ENCODE measurements around the gene PRKAG2. TPM values are rescaled to one million over a fixed set of nuclear protein-coding genes. Genes with fewer than 3 reads are reported as not detected.
A peak's percentile ranks its signal among the peaks of the same experiment; 100 is the strongest.

The PRKAG2 gene
- total and polyA plus RNA-seq, 4 donors = 3.6 to 25.1 (median 16.8) TPM

DNA sequence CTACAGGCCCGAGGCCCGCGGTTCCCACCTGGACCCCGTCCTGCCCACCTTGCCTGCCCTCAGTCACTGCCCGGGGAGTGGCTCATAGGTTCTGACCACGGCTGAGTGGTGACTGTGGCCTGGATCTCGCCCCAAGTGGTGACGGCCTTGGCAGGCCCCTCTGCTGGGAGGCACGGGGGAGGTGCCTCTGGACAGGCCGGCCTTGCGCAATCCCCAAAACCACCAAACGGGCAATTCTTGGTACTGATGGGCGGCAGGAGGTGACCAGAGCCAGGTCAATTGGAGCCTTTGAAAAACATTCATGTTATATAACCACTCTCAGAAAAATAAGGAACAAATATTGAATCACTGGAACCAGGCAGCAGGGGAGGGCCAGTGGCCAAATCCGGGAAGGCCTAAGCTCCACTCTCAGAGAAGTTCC, 83.4 kb downstream of the PRKAG2 start (continued):
- TF ChIP-seq, protein P1, sequence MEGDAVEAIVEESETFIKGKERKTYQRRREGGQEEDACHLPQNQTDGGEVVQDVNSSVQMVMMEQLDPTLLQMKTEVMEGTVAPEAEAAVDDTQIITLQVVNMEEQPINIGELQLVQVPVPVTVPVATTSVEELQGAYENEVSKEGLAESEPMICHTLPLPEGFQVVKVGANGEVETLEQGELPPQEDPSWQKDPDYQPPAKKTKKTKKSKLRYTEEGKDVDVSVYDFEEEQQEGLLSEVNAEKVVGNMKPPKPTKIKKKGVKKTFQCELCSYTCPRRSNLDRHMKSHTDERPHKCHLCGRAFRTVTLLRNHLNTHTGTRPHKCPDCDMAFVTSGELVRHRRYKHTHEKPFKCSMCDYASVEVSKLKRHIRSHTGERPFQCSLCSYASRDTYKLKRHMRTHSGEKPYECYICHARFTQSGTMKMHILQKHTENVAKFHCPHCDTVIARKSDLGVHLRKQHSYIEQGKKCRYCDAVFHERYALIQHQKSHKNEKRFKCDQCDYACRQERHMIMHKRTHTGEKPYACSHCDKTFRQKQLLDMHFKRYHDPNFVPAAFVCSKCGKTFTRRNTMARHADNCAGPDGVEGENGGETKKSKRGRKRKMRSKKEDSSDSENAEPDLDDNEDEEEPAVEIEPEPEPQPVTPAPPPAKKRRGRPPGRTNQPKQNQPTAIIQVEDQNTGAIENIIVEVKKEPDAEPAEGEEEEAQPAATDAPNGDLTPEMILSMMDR (IDR thresholded peaks at IDR 0.05; ENCODE audit: low read depth, low read length, missing input control) = no peak
- TF ChIP-seq TAF1 (conservative IDR thresholded peaks at IDR 0.05) (no peak), YY1 (IDR thresholded peaks at IDR 0.05) (peak; percentile 77), NR2F2 (IDR thresholded peaks at IDR 0.05) (no peak), EGR1 (IDR thresholded peaks at IDR 0.05; ENCODE audit: low read depth in 2 of 2) (peak in 1 of 2 donors; percentile 68)
- TF ChIP-seq, protein P2, sequence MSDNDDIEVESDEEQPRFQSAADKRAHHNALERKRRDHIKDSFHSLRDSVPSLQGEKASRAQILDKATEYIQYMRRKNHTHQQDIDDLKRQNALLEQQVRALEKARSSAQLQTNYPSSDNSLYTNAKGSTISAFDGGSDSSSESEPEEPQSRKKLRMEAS (IDR thresholded peaks at IDR 0.05) = peak; percentile 92

DNA sequence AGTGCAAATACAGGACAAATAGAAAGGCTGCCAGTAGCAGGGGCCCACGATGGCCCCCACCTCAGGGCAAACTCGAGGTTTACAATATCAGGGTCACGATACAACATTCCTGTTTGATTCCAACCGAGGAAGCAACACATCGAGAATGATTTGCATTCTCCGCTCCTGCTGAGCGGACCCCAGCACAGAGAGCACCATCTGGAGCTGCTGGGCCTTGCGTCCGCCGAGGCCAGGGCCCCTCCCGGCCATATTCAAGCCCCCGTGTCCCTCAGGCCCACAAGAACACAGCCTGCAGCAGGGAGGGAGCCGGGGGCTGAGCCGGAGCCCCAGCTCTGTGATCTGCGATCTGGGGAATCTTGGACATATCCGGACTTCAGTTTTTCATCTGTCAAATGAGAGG, 84.3 kb downstream of the PRKAG2 start:
- H3K27me3 ChIP-seq (ENCODE audit: control insufficient read depth in 4 of 4, insufficient read depth in 4 of 4, low read length in 3 of 4) = no peaks in the 10 kb centered on the region
- H3K9ac ChIP-seq (ENCODE audit: low read depth in 1 of 2, low read length in 2 of 2) = peak overlapping the region in 1 of 2 donors; percentile 55
- no peaks in the 10 kb centered on the region for H3K9me3 ChIP-seq (ENCODE audit: control insufficient read depth in 4 of 4, low read length in 3 of 4)
- TF ChIP-seq, protein P1 (IDR thresholded peaks at IDR 0.05; ENCODE audit: low read depth, low read length, missing input control) = no peak
- no peak for TF ChIP-seq SP1 (IDR thresholded peaks at IDR 0.05)
- TF ChIP-seq TAF1 (conservative IDR thresholded peaks at IDR 0.05) = no peak
- TF ChIP-seq JUND (IDR thresholded peaks at IDR 0.05) = no peak
- TF ChIP-seq, protein P3, sequence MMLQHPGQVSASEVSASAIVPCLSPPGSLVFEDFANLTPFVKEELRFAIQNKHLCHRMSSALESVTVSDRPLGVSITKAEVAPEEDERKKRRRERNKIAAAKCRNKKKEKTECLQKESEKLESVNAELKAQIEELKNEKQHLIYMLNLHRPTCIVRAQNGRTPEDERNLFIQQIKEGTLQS (IDR thresholded peaks at IDR 0.05) = no peak
- TF ChIP-seq HNF4A (conservative IDR thresholded peaks at IDR 0.05) = no peak
- TF ChIP-seq FOXA1 (IDR thresholded peaks at IDR 0.05) = no peak
- TF ChIP-seq HNF4G (IDR thresholded peaks at IDR 0.05) = no peak
- TF ChIP-seq, protein P2 (IDR thresholded peaks at IDR 0.05) = no peak
- TF ChIP-seq GABPA (IDR thresholded peaks at IDR 0.05 in 1 of 2, conservative IDR thresholded peaks at IDR 0.05 in 1 of 2) = no peak
- no peak for TF ChIP-seq NR2F2 (IDR thresholded peaks at IDR 0.05)
- TF ChIP-seq YY1 (IDR thresholded peaks at IDR 0.05) = no peak
- no peak for TF ChIP-seq RXRA (IDR thresholded peaks at IDR 0.05)
- TF ChIP-seq, protein P4, sequence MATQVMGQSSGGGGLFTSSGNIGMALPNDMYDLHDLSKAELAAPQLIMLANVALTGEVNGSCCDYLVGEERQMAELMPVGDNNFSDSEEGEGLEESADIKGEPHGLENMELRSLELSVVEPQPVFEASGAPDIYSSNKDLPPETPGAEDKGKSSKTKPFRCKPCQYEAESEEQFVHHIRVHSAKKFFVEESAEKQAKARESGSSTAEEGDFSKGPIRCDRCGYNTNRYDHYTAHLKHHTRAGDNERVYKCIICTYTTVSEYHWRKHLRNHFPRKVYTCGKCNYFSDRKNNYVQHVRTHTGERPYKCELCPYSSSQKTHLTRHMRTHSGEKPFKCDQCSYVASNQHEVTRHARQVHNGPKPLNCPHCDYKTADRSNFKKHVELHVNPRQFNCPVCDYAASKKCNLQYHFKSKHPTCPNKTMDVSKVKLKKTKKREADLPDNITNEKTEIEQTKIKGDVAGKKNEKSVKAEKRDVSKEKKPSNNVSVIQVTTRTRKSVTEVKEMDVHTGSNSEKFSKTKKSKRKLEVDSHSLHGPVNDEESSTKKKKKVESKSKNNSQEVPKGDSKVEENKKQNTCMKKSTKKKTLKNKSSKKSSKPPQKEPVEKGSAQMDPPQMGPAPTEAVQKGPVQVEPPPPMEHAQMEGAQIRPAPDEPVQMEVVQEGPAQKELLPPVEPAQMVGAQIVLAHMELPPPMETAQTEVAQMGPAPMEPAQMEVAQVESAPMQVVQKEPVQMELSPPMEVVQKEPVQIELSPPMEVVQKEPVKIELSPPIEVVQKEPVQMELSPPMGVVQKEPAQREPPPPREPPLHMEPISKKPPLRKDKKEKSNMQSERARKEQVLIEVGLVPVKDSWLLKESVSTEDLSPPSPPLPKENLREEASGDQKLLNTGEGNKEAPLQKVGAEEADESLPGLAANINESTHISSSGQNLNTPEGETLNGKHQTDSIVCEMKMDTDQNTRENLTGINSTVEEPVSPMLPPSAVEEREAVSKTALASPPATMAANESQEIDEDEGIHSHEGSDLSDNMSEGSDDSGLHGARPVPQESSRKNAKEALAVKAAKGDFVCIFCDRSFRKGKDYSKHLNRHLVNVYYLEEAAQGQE (IDR thresholded peaks at IDR 0.05) = no peak
- DNase-seq (ENCODE audit: low spot score) = no peak
- H3K36me3 ChIP-seq (ENCODE audit: control insufficient read depth in 4 of 4, insufficient read depth in 3 of 4, low read depth in 1 of 4, low read length in 3 of 4) = no peaks in the 10 kb centered on the region
- no peak overlapping the region for H3K4me3 ChIP-seq (ENCODE audit: low read depth in 1 of 3, low read length in 3 of 3)
- H3K4me1 ChIP-seq (ENCODE audit: control insufficient read depth in 4 of 4, insufficient read depth in 4 of 4, low read length in 3 of 4) = peaks cover 16 to 74% (median 46%) of the 10 kb centered on the region in 4 donors
- WGBS = 83% methylated on average over 16 of the region's 16 CpGs
- peak overlapping the region; percentile 90 to 92 for H3K27ac ChIP-seq (ENCODE audit: low read depth in 1 of 2, low read length in 2 of 2)
